Astrocyte (in vitro differentiated cells and primary cell): Measurements from ENCODE around the gene CHAD. TPM values are rescaled to one million over a fixed set of nuclear protein-coding genes. Genes with fewer than 3 reads are reported as not detected.
"Not testable (repeated sequence)": the region's sequence is repeated elsewhere in the genome, so short reads cannot be mapped to it uniquely, and the experiment has no call there.

ENCODE experiments used
- DNase-seq: peaks from one replicate; pipeline ENCODE4 v3.0.0-alpha.2; 2010; ENCODE audit warnings: low read depth
- FAIRE-seq: peaks from 2 replicates; lab custom pipeline; 2011; peaks lifted over from hg19 to GRCh38; lab: Jason Lieb, UNC
- H2AFZ ChIP-seq: 2 replicates; pipeline ENCODE4 v1.6.0; 2012; ENCODE audit warnings: low read depth, low read length, inconsistent platforms
- H3K27ac ChIP-seq: 2 replicates; pipeline ENCODE4 v1.5.1; 2011; ENCODE audit warnings: low read depth, low read length, inconsistent platforms
- H3K27me3 ChIP-seq: 2 replicates; pipeline ENCODE4 v1.6.0; 2011; ENCODE audit warnings: low read length, inconsistent platforms; ENCODE audit not compliant: insufficient read depth
- H3K36me3 ChIP-seq: 2 replicates; pipeline ENCODE4 v1.5.1; 2011; ENCODE audit warnings: low read length, inconsistent platforms; ENCODE audit not compliant: insufficient read depth
- H3K4me1 ChIP-seq: 2 replicates; pipeline ENCODE4 v1.5.1; 2011; ENCODE audit warnings: low read length, inconsistent platforms; ENCODE audit not compliant: insufficient read depth
- H3K4me2 ChIP-seq: 2 replicates; pipeline ENCODE4 v1.6.0; 2012; ENCODE audit warnings: low read length, inconsistent platforms
- H3K4me3 ChIP-seq: 2 replicates; pipeline ENCODE4 v1.5.1; 2011; ENCODE audit warnings: low read depth, mild to moderate bottlenecking, low read length, inconsistent platforms; ENCODE audit not compliant: insufficient read depth
- H3K79me2 ChIP-seq: 2 replicates; pipeline ENCODE4 v1.6.0; 2012; ENCODE audit warnings: mild to moderate bottlenecking, low read length, inconsistent platforms; ENCODE audit not compliant: insufficient read depth
- H3K9ac ChIP-seq: 2 replicates; pipeline ENCODE4 v1.6.0; 2012; ENCODE audit warnings: mild to moderate bottlenecking, low read length, inconsistent platforms
- H3K9me3 ChIP-seq: 2 replicates; pipeline ENCODE4 v1.5.1; 2012; ENCODE audit warnings: low read depth, mild to moderate bottlenecking, low read length, inconsistent platforms; ENCODE audit not compliant: insufficient read depth
- H4K20me1 ChIP-seq: 2 replicates; pipeline ENCODE4 v1.6.0; 2012; ENCODE audit warnings: low read length, inconsistent platforms; ENCODE audit not compliant: insufficient read depth
- H3K27ac Mint-ChIP-seq: one replicate; pipeline ENCODE4 v1.8.0; 2021; ENCODE audit warnings: mild to moderate bottlenecking, mixed read lengths; ENCODE audit not compliant: unreplicated experiment
- H3K27me3 Mint-ChIP-seq: one replicate; pipeline ENCODE4 v1.8.0; 2021; ENCODE audit warnings: low read depth, mixed read lengths; ENCODE audit not compliant: unreplicated experiment
- H3K36me3 Mint-ChIP-seq: one replicate; pipeline ENCODE4 v1.8.0; 2021; ENCODE audit warnings: low read depth, mixed read lengths; ENCODE audit not compliant: unreplicated experiment
- H3K4me1 Mint-ChIP-seq: one replicate; pipeline ENCODE4 v1.8.0; 2021; ENCODE audit warnings: low read depth, mixed read lengths; ENCODE audit not compliant: unreplicated experiment
- H3K4me3 Mint-ChIP-seq: one replicate; pipeline ENCODE4 v1.8.0; 2021; ENCODE audit warnings: mild to moderate bottlenecking, moderate library complexity, mixed read lengths; ENCODE audit not compliant: unreplicated experiment
- H3K9me3 Mint-ChIP-seq: one replicate; pipeline ENCODE4 v1.8.0; 2021; ENCODE audit warnings: mild to moderate bottlenecking, mixed read lengths; ENCODE audit not compliant: unreplicated experiment
- CTCF ChIP-seq: IDR thresholded peaks from 2 replicates; pipeline ENCODE4 v1.5.1; 2011; ENCODE audit warnings: low read depth, mild to moderate bottlenecking, inconsistent platforms, low read length, moderate library complexity; ENCODE audit not compliant: insufficient read depth
- EZH2 ChIP-seq: IDR thresholded peaks from 2 replicates; pipeline ENCODE4 v1.6.1; 2012; ENCODE audit warnings: mild to moderate bottlenecking, low read length, inconsistent platforms; ENCODE audit not compliant: insufficient read depth
- total RNA-seq: library from RNA; stranded (reverse); gene quantifications from 2 replicates; pipeline ENCODE4 v1.2.1, GENCODE V29; 2021

Gene CHAD
- total RNA-seq, 1 donor from 2014 or later: not detected

DNA sequence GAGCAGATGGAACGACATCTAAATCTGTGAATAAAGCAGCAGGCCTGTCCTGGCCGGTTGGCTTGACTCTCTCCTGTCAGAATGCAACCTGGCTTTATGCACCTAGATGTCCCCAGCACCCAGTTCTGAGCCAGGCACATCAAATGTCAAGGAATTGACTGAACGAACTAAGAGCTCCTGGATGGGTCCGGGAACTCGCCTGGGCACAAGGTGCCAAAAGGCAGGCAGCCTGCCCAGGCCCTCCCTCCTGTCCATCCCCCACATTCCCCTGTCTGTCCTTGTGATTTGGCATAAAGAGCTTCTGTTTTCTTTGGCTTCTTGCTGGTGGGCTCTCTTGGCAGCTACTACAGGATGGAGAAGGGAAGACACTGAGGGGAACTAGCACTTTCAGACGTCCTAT, 5.8 kb upstream of the CHAD start:
- no peak overlapping the region for H3K4me3 ChIP-seq
- FAIRE-seq: no peak
- H3K4me1 Mint-ChIP-seq: peaks cover 2% of the 10 kb centered on the region
- peaks cover 6% of the 10 kb centered on the region for H4K20me1 ChIP-seq
- H3K27me3 ChIP-seq: peaks cover 11% of the 10 kb centered on the region
- no peak overlapping the region for H3K27ac ChIP-seq
- no peak for TF ChIP-seq EZH2
- TF ChIP-seq CTCF: no peak
- DNase-seq: no peak
- H3K4me1 ChIP-seq: no peaks in the 10 kb centered on the region
- H3K79me2 ChIP-seq: peaks cover under 1% of the 10 kb centered on the region
- H3K9ac ChIP-seq: no peak overlapping the region
- peaks cover 12% of the 10 kb centered on the region for H3K36me3 Mint-ChIP-seq
- H3K27ac Mint-ChIP-seq: no peak overlapping the region
- peaks cover 3% of the 10 kb centered on the region for H3K9me3 Mint-ChIP-seq
- no peak overlapping the region for H2AFZ ChIP-seq
- H3K36me3 ChIP-seq: no peaks in the 10 kb centered on the region
- no peak overlapping the region for H3K4me2 ChIP-seq
- H3K9me3 ChIP-seq: no peaks in the 10 kb centered on the region
- peaks cover 20% of the 10 kb centered on the region for H3K27me3 Mint-ChIP-seq
- no peak overlapping the region for H3K4me3 Mint-ChIP-seq

- H3K27me3 Mint-ChIP-seq: peaks cover 20% of the 10 kb centered on the region
- H3K27ac Mint-ChIP-seq: no peak overlapping the region
- H3K9me3 Mint-ChIP-seq: peaks cover 3% of the 10 kb centered on the region
- Histone ChIP-seq H3K4me1 (no peaks in the 10 kb centered on the region), H3K9ac (no peak overlapping the region), H3K4me2 (no peak overlapping the region), H3K4me3 (no peak overlapping the region), H3K36me3 (no peaks in the 10 kb centered on the region), H3K27me3 (peaks cover 11% of the 10 kb centered on the region), H3K27ac (no peak overlapping the region), H3K79me2 (no peaks in the 10 kb centered on the region), H3K9me3 (no peaks in the 10 kb centered on the region), H2AFZ (no peak overlapping the region), H4K20me1 (peaks cover 5% of the 10 kb centered on the region)
- peaks cover 12% of the 10 kb centered on the region for H3K36me3 Mint-ChIP-seq
- no peak overlapping the region for H3K4me3 Mint-ChIP-seq
- DNase-seq (no peak), FAIRE-seq (no peak)
- TF ChIP-seq EZH2: no peak
- H3K4me1 Mint-ChIP-seq: peaks cover 2% of the 10 kb centered on the region
Measured at GRCh38 chr17:50473901-50474300, 5.2 kb upstream of the CHAD start.

DNA sequence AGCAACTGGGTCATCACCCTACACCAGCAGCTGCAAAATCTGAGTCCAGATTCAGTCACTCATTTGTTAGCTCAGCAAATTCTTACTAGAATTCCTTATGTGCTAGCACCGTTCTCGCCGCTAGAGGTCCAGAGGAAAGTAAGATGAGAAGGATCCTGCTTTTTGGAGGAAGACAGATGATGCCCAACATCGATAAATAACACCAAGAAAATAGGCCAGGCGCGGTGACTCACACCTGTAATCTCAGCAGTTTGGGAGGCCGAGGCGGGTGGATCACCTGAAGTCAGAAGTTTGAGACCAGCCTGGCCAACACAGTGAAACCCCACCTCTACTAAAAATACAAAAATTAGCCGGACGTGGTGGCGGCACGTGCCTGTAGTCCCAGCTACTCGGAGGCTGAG, 4.1 kb upstream of the CHAD start:
- H3K4me1 ChIP-seq, H3K27ac Mint-ChIP-seq, H3K4me2 ChIP-seq, H3K9me3 Mint-ChIP-seq, FAIRE-seq, H4K20me1 ChIP-seq, H3K36me3 ChIP-seq, H3K4me1 Mint-ChIP-seq, DNase-seq, H3K79me2 ChIP-seq, H3K4me3 Mint-ChIP-seq, H2AFZ ChIP-seq, H3K9ac ChIP-seq, H3K27ac ChIP-seq, H3K4me3 ChIP-seq, H3K9me3 ChIP-seq: not testable (repeated sequence)
- Mint-ChIP-seq H3K36me3 (peaks cover 12% of the 10 kb centered on the region), H3K27me3 (peaks cover 27% of the 10 kb centered on the region)
- peaks cover 20% of the 10 kb centered on the region for H3K27me3 ChIP-seq
- peak; percentile 25 for TF ChIP-seq CTCF
